Measurements from ENCODE around the gene NSD2. TPM values are rescaled to one million over a fixed set of nuclear protein-coding genes. Genes with fewer than 3 reads are reported as not detected.
A peak's percentile ranks its signal among the peaks of the same experiment; 100 is the strongest.
"Not testable (repeated sequence)": the region's sequence is repeated elsewhere in the genome, so short reads cannot be mapped to it uniquely, and the experiment has no call there.

The NSD2 gene
- total RNA-seq (2014; rRNA removed; shearing (Covaris generic)) = 44.9 and 71.9 TPM in 2 replicates

- peak; percentile 82 for DNase-seq (ENCODE audit: low read depth)
These were observed at the start of gene NSD2 for GRCh38 chr4:1870578-1871443. NSD2 (plus strand) TSS chr4:1871393; CDS start chr4:1900655, 29,262 bp downstream.

- DNase-seq (ENCODE audit: low read depth) = no peak
These were observed 49.3 kb upstream of the NSD2 start for GRCh38 chr4:1821679-1822567.

- no peak for DNase-seq (ENCODE audit: low read depth)
These were observed 48.3 kb upstream of the NSD2 start for GRCh38 chr4:1822568-1823544.

GRCh38 chr4:1823545-1823932, 47.7 kb upstream of the NSD2 start:
- no peak for DNase-seq (ENCODE audit: low read depth)

GRCh38 chr4:1824746-1825145, 46.4 kb upstream of the NSD2 start:
- no peak for DNase-seq (ENCODE audit: low read depth)

GRCh38 chr4:1825326-1825725, 45.9 kb upstream of the NSD2 start:
- DNase-seq (ENCODE audit: low read depth) = no peak

- no peak for DNase-seq (ENCODE audit: low read depth)
These were observed 44.5 kb upstream of the NSD2 start for GRCh38 chr4:1826531-1827350.

- DNase-seq (ENCODE audit: low read depth) = no peak
These were observed 41.0 kb upstream of the NSD2 start for GRCh38 chr4:1830234-1830633.

- no peak for DNase-seq (ENCODE audit: low read depth)
These were observed 40.5 kb upstream of the NSD2 start for GRCh38 chr4:1830642-1831228.

- DNase-seq (ENCODE audit: low read depth) = no peak
These were observed 39.9 kb upstream of the NSD2 start for GRCh38 chr4:1831331-1831730.

GRCh38 chr4:1832690-1833089, 38.5 kb upstream of the NSD2 start:
- no peak for DNase-seq (ENCODE audit: low read depth)

- DNase-seq (ENCODE audit: low read depth) = no peak
These were observed 37.7 kb upstream of the NSD2 start for GRCh38 chr4:1833307-1834046.

- no peak for DNase-seq (ENCODE audit: low read depth)
These were observed 37.0 kb upstream of the NSD2 start for GRCh38 chr4:1834047-1834775.

GRCh38 chr4:1835836-1836235, 35.4 kb upstream of the NSD2 start:
- not testable (repeated sequence) for DNase-seq (ENCODE audit: low read depth)

GRCh38 chr4:1836650-1837049, 34.5 kb upstream of the NSD2 start:
- DNase-seq (ENCODE audit: low read depth) = no peak

- no peak for DNase-seq (ENCODE audit: low read depth)
These were observed 34.1 kb upstream of the NSD2 start for GRCh38 chr4:1837069-1837468.

GRCh38 chr4:1839282-1839681, 31.9 kb upstream of the NSD2 start:
- DNase-seq (ENCODE audit: low read depth) = no peak

GRCh38 chr4:1841201-1841886, 29.8 kb upstream of the NSD2 start:
- no peak for DNase-seq (ENCODE audit: low read depth)
